Nucleus accumbens (tissue), 56 donors: ENCODE measurements around the gene IFT52.
A peak's percentile ranks its signal among the peaks of the same experiment; 100 is the strongest.

Experiments
- DNase-seq, 56 donors: peaks; one replicate each; lab custom pipeline; 2025; lab: John Stamatoyannopoulos, UW

Gene IFT52

DNA sequence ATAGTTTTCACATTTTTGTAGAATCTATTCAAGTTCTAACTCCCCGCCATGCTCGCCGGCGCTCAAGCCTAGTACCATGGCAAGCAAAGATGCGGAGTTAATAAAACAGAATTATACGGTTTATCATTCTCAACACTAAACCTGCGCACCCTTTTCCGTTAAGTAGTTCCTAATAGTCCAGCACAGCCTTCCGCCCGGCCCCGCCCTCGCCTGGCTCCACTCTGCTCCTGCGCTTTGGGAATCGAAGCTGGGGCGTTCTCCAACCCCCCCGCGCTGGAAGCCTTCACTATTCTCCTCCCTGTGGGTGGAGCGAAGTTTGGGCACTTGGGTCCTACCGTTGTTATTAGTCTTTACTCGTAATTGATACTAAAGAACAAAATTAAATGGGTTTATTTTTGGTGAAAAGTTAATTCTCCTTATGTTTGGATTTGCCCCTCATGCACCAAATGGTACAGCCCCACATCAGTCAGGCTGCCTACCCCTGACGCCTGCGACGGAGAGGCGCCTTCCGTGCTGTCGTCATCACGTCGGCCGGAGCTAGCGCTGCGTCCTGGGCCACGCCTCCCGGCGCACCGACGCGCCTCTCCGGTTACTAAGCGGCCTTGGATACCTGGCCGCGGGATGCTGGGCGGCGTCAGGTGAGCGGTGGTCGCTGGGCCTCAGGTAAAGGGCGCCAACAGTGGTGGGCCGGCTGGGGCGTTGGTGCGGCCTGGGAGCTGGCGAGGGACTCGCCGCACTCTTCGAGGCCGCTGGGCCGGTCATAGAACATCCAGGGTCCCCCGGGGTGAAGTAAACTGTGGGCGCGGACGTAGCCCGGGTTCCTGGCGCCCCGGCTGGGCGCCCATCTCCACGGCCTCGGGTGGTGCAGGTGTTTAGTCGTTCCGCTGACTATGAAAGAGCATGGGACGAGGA lies at the start of gene IFT52:
Gene IFT52 (plus strand): TSS at position 546 of the 912 bp plus-strand sequence. CDS start 3,762 bp downstream, outside the sequence.
- peak; percentile 39 to 95 (median 91) for DNase-seq

GRCh38 chr20:43541214-43541613 lies 49.5 kb upstream of the IFT52 start:
- no peak for DNase-seq

DNA sequence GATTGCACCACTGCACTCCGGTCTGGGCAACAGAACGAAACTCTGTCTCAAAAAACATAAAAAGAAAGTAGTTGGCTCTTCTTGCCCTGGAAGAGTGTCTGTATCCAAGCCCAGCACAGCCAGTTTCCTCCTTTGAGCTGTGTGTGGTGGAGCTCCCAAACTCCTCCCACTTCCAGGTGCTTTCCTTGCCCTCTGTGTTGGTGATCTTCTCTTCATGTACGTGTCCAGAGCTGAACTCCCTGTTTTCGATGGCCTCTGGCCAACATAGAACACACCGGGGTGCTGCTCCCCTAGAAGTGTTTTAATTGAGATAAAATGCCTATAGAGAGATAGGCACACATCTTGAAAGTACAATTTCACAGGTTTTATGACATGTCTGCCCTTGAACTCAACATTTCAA lies 48.6 kb upstream of the IFT52 start:
- DNase-seq = no peak

DNA sequence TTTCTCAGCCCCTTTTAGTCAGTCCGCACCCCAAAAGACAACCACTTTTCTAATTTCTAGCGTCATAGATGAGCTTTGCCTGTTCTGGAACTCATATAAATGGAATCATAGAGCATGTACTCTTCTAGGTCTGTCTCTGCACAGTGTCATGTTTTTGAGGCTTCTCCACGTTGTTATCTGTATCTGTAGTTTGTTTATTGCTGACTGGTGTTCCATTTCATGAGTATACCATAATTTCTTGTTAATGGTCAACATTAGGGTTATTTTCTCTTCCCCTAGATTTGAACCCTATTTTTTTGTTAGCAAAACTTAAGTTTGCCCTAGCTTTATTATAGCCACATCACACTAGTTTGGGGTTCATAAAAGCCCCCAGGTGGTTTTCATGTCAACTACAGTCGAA lies 48.1 kb upstream of the IFT52 start:
- DNase-seq = no peak

DNA sequence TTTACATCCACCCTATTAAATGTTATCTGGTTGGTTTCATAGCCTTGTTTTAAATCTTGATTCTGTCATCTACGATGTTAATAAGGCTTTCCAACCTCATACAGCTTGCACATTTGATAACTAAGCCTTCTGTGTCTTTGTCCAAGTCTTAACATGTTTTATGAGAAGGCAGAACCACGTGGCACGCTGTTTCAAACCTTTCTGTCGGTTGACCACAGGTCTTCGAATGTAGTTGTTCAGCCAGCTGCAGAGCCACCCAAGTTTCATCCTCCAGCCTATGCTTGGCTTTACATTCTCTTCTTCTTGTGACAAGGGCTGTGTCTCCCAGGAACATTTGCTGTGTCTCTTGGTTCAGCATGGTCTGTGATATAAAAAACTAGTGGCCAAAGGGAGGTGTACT lies 47.6 kb upstream of the IFT52 start:
- no peak for DNase-seq

DNA sequence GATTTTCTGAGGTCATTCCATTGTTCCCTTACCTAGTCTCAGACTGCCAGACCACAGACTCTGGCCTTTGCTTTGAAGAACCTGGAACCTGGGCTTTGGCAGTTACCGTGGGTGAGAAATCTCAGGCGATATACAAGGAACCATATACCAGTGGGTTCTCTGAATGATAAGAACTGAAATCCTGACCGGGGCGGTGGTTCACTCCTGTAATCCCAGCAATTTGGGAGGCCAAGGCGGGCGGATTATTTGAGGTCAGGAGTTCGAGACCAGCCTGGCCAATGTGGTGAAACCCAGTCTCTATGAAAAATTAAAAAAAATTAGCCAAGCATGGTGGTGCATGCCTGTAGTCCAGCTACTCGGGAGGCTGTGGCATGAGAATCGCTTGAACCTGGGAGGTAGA lies 46.2 kb upstream of the IFT52 start:
- no peak for DNase-seq

DNA sequence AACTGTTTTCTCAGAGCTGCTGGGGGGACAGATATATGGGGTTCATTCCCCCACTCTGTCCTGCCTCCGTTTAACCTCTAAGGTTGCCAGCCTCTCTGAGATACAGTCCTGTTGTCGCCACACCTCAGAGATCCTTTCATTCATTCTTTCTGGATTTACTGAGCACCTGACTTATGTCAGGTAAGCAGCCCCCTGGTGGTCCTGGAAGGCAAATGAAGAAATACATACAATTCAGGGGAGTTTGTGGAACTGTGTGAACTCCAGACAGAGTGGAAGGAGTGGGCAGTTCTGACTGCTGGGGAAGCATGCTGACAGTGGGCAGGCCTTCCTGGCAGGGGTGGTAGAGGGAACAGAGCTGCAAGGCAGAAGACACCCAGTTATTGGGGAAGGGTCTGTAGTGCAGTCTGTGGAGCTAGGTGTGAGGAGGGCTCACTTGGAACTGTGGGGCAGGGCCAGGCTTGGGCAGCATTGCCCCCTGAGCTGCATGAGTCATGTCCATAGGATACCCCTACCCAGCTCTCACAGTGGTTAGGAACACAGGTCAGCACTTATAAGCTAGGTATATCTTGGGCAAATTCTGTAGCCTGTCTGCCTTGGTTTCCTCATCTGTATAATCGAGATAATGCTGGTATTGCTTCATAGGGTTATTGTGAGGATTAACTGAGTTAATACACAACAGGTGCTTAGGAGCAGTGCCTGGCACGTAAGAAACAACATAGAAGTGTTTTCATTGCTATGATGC lies 44.7 kb upstream of the IFT52 start:
- DNase-seq = no peak

- DNase-seq = no peak
Observed at GRCh38 chr20:43548273-43548880, 42.4 kb upstream of the IFT52 start.

GRCh38 chr20:43549416-43550065 lies 41.2 kb upstream of the IFT52 start:
- DNase-seq = no peak

DNA sequence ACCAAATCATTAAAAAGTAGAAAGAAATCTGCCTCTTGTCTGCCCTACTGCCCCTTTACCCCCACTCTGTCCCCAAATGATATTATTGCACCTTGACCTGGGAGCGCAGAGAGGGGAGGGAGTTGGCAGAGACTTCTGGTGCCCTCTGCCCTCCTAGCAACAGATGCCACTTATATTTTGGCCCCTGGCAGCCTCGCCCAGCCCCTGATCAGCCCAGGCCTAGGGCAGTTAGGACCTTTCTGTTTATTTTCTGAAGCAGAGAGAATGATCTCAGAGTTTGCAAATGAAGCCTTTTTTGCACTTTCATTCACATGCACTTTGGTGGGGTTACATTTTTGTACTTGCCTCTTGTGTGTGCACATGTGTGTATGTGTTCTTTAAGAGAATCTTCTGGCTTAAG lies 40.3 kb upstream of the IFT52 start:
- no peak for DNase-seq

DNA sequence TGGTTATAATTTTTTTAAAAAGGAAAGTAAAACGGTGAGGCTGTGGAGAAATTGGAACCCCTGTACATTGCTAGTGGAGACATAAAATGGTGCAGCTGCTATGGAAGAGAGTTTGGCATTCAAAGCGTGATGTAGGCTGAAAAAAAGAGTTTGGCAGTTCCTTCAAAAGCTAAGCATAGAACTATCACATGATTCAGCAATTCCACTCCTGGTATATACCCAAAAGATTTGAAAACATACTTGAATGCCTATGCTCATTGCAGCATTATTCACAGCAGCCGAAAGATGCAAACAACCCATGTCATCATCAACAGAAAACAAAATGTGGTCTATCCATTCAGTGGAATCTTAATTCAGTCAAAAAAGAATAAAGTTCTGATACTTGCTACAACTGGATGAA lies 36.4 kb upstream of the IFT52 start:
- no peak for DNase-seq

DNA sequence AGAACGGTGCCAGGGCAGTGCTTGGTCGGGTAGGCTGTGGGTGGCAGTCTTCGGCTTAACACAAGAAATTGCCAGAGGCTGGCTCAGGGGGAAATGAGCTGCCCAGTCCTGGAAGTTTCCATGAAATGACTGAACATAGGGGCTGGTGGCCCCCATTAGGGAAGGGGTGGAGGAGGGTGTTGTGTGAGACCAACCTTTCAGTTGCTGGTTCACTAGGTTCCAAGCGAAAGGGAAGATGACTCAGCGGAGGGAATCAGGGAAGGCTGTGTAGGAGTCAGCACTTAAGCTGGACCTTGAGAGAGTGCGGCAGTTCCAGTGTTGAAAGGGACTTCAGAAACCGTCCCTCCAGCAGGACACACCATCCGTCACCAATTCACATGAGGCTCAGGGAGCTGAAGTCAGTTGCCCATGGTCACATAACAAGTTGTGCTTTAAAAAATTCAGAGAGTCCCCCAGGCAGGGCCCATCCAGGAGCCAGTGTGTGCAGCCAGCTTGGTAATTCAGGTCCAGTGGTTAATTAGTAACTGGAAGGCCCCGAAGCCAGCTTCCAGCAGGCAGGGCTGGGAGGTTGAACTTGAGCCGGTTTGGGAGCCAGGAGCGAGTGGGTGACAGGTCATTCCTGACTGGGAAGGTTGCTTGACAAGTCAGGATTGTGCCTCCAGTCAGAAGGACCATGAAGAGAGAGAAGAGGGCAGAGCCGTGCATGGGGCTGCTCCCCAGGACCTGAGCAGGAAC lies 32.2 kb upstream of the IFT52 start, which contains the start of gene SGK2:
Gene SGK2 (plus strand): TSS at position 616 of the 735 bp plus-strand sequence. CDS start 7,469 bp downstream, outside the sequence.
- DNase-seq = peak in 3 of 56 donors; percentile 12 to 24 (median 20)

DNA sequence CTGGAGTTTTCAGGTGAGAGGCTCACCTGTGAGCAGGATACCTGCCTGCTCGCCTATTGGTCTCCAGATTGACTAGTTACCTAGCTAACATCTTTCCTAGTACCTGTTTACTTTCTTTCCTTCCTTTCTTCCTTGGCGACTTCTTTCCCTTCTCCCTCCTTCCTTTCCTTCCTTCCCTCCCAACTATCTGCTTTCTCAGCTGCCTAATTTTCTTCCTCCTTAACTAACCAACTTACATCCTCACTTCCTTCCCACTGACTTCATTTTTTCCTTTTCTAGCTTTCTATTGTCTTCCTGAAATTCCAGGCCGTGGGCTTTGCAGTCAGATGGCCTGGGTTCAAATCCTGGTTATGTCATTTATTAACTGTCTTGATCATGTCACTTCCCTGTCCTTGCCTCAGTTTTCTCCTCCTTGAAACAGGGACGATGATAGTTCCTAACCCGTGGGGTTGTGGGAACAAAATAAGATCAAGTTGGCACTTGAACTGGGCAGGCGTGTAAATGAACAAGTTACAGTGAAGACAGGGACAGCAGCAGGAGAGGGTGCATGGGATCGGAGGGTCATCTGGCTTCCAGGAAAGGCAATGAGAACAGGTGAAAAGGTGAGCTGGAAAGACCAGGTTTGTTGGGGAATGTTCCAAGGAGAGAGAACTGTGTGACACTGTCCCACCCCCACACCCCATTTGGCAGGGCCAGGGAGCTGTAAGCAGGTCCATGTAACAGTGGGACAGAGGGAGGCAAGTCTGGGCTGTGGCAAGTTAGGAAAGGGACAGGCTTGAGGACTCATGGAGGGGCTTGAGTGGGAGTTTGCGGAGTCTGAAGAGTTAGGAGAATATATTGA lies 31.4 kb upstream of the IFT52 start:
- no peak for DNase-seq

DNA sequence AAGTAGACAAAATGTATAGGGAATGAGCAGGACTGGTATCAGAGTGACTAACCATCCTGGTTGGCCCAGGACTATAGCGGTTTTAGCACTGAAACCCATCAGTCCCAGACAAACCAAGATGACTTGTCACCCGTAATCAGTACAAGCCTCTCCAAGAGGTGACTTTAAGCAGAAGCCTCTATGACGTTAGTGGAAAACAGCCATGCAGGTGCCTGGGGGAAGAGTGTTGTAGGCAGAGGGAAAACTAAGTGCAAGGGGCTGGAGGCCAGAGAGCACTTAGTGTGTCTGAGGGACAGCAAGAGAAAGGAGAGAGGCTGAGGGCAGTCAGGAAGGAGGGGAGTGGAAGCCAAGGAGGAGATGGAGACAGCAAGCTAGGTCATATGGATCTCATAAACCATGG lies 29.8 kb upstream of the IFT52 start:
- DNase-seq = no peak

- no peak for DNase-seq
Observed at GRCh38 chr20:43563429-43563828, 27.3 kb upstream of the IFT52 start.

DNA sequence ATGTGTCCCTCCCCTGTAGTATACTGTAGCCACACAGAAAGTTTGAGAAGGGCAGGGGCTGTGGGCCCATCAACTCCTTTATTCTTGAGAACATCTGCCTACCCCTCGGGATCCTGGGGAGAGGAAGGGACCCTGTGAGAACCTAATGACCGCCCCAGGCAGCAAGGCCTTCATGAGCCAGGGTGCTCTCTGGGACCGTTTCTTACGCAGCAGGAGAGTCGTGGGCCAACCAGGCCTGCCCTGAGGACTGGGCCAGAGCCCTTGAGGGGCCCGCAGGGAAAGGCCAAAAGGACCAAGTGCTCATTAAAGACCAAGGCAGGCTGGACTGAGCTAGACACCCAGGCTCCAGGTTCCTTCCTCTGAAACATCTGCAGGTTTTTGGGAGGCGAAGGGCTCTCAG lies 26.7 kb upstream of the IFT52 start:
- DNase-seq = peak in 1 of 56 donors; percentile 4

DNA sequence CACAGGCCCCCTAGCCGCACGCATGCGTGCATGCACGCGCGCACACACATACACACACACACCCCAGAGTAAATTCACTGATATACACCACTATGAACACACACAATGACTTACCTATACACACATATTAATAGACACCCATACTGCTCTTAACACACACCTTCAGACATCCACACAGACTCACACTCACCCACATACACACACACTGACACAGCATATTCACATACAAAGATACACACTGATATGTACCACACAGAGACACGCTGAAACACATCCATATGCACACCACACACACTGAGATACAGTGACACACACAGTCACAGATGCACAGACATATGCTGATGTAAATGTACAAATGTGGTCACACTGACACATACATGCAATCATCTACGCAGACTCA lies 26.3 kb upstream of the IFT52 start:
- DNase-seq = no peak

DNA sequence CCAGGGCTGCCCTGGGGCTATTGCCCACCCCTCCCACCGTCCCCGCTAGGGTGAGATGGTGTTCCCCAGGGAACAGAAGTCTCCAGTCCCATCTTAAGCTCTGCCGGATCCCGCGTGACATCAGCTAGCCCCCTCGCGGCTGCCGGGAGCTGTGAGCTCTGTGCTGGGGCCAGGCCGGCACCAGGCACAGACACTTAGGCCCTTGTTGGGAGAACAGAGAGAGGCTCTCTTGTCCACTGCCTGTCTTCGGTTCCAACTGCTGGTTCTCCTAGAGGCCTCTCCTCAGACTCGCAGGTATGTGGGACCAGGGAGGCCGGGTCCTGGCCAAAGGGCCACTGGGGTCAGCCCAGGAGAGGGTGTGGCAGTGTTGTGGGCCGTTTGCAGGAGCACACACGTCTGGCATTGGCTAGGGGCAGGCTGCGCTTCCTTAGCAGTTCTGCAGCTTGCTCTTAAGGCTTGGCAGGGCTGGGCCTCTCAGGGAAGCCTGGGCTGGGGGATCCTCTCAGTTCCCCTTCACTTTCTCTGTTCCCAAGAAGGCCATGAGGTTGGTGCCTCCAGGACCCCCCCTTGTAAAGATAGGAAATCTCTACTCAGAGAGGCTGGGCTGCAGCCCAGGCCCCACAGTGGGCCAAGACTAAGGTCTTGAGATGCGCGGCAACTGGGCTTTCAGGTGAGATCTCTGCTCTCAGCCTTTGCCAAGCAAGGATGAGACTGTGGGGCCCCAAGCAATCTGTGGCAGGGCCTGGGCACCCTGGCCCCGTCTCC lies 25.6 kb upstream of the IFT52 start:
- DNase-seq = peak in 53 of 56 donors; percentile 10 to 86 (median 64)
